T-cell (primary cell): Measurements from ENCODE around the gene LHX6. TPM values are rescaled to one million over a fixed set of nuclear protein-coding genes. Genes with fewer than 3 reads are reported as not detected.

Experiments
- ATAC-seq, 4 experiments: fragments of 200-7000 bp in 3 of 4; fragments of 150-1000 bp in 1 of 4; cut with Tn5 transposase; replicated peaks in 1 of 4; 1 replicate in 3 of 4; 2 replicates in 1 of 4; pipeline ENCODE4 v1.10.0; 2021; ENCODE audit warnings: moderate library complexity in 3 of 4, mild to moderate bottlenecking in 2 of 4, moderate number of reproducible peaks in 1 of 4
- CTCF ChIA-PET, 2 donors: fragments of 300-600 bp; sonication (Branson Sonifier 250); formaldehyde crosslinking; loops; one replicate each; lab custom pipeline; 2022; ENCODE audit warnings: antibody characterized with exemption in 2 of 2; lab: Charles Lee
- POLR2A ChIA-PET, 2 donors: fragments of 300-600 bp; sonication (Branson Sonifier 250); formaldehyde crosslinking; loops; one replicate each; lab custom pipeline; 2022; ENCODE audit warnings: antibody characterized with exemption in 2 of 2; lab: Charles Lee
- DNase-seq, 35 experiments: peaks; one replicate each; pipeline versions ENCODE4 v3.0.0 to v3.0.0-alpha.2; 2013 to 2023
- H3K27ac ChIP-seq: one replicate; pipeline ENCODE4 v1.5.1; 2013; ENCODE audit warnings: low read length
- H3K27me3 ChIP-seq, 2 experiments: replicated peaks in 1 of 2; 1 replicate in 1 of 2; 2 replicates in 1 of 2; pipeline versions ENCODE4 v1.6.1 to v1.7.0; 2013; ENCODE audit warnings: low read length in 1 of 2, mixed read lengths in 1 of 2; ENCODE audit not compliant: control insufficient read depth in 2 of 2, insufficient read depth in 2 of 2; ENCODE audit errors: extremely low read depth in 1 of 2
- H3K36me3 ChIP-seq, 2 donors: 1 replicate in 1 of 2; 2 replicates in 1 of 2; pipeline versions ENCODE4 v1.6.1 to v1.7.0; 2013; ENCODE audit warnings: low read length in 1 of 2; ENCODE audit not compliant: control insufficient read depth in 2 of 2, insufficient read depth in 1 of 2; ENCODE audit errors: extremely low read depth in 1 of 2
- H3K4me1 ChIP-seq, 2 experiments: 1 replicate in 1 of 2; 2 replicates in 1 of 2; pipeline versions ENCODE4 v1.6.1 to v1.7.0; 2013; ENCODE audit warnings: low read length in 2 of 2, mixed read lengths in 1 of 2; ENCODE audit not compliant: insufficient read depth in 2 of 2, control insufficient read depth in 1 of 2; ENCODE audit errors: extremely low read depth in 1 of 2
- H3K4me3 ChIP-seq, 2 donors: 1 replicate in 1 of 2; 2 replicates in 1 of 2; pipeline versions ENCODE4 v1.5.1 to v1.7.0; 2013; ENCODE audit warnings: mild to moderate bottlenecking in 2 of 2, low read length in 1 of 2, moderate library complexity in 1 of 2; ENCODE audit not compliant: control insufficient read depth in 1 of 2; ENCODE audit errors: extremely low read depth in 1 of 2
- H3K9me3 ChIP-seq: 2 replicates; pipeline ENCODE4 v1.7.0; 2013
- H3K27ac Mint-ChIP-seq, 2 donors: one replicate each; pipeline ENCODE4 v1.8.0; 2020 to 2021; ENCODE audit warnings: mild to moderate bottlenecking in 2 of 2, mixed read lengths in 2 of 2
- H3K27me3 Mint-ChIP-seq, 2 donors: one replicate each; pipeline ENCODE4 v1.8.0; 2021 to 2022; ENCODE audit warnings: mixed read lengths in 2 of 2
- H3K36me3 Mint-ChIP-seq: one replicate; pipeline ENCODE4 v1.8.0; 2021; ENCODE audit warnings: mixed read lengths
- H3K4me1 Mint-ChIP-seq, 3 donors: one replicate each; pipeline ENCODE4 v1.8.0; 2020 to 2022; ENCODE audit warnings: mixed read lengths in 3 of 3, mild to moderate bottlenecking in 1 of 3
- H3K4me3 Mint-ChIP-seq, 3 donors: one replicate each; pipeline ENCODE4 v1.8.0; 2020 to 2022; ENCODE audit warnings: mild to moderate bottlenecking in 3 of 3, mixed read lengths in 3 of 3, moderate library complexity in 3 of 3
- H3K9me3 Mint-ChIP-seq, 3 donors: one replicate each; pipeline ENCODE4 v1.8.0; 2020 to 2022; ENCODE audit warnings: mixed read lengths in 3 of 3
- WGBS: methylation state at CpG from one replicate; pipeline ENCODE4 v1.1.5; 2013; ENCODE audit warnings: missing lambda C conversion rate; ENCODE audit not compliant: insufficient coverage; 5-methylcytosine and 5-hydroxymethylcytosine counted together
- total RNA-seq, 35 experiments: library from RNA in 6 of 35; stranded (reverse) in 6 of 35; fragments of 120-200 nt in 1 of 35; gene quantifications; one replicate each; pipeline versions ENCODE4 v1.2.1 to v1.2.4 and lab custom pipeline; 2013 to 2026

Gene LHX6
- total RNA-seq, 5 donors from 2014 or later (not counting 1 experiment from before 2014, with no cell fraction given), result not detected

DNA sequence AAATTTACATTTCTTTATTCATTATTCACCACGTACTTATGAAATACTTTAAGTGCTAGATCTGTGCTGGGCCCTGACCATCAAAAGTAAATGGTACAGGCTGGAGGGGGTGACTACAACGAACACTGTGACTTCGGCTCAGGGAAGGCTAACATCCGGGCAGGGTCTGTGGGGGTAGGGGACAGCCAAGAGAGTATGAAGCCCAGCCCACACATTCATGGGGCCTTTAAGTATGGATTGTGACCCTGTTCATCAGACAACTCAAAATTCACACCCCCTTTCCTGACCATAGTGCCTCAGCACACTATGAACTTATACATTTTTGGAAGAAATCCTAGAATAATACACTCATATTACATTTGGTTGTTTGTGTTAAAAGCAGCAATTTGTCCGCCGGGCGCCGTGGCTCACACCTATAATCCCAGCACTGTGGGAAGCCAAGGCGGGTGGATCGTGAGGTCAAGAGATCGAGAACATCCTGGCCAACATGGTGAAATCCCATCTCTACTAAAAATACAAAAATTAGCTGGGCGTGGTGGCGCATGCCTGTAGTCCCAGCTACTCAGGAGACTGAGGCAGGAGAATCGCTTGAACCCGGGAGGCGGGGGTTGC lies 35.7 kb downstream of the LHX6 start:
- ATAC-seq, result no peak
- POLR2A ChIA-PET, result no interaction called here

DNA sequence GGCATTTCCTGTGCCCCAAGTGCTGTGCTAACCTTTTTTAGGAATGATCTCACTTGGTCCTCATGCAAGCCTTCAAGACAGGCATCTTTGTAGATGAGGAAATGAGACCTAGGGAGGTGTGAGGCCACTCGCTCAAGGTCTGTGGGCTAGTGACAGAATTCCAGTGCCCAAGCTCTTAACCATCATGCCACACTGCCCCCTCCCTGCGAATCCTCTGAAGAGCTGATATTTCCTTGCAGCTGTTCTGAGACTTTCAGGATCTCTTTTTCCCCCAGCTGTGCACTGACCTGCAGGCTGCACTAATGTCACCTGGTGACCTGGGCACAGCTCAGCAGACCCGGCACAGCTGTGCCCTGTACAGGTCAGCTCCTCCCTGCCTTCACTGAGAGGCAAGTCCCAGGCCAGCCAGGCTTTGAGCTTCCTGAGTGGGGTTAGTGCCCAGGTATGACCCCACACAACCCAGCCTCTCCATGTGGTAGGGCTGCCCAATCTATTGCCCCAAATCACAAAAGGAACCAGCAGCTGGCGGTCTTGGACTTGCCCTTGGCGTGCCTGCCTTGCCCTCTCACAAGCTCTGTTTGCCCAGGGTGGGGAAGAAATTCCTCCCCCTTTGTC lies 36.4 kb downstream of the LHX6 start:
- POLR2A ChIA-PET, result no interaction called here
- Mint-ChIP-seq H3K4me1 (no peaks in the 10 kb centered on the region), H3K27ac (no peak overlapping the region), H3K4me3 (no peak overlapping the region), H3K9me3 (no peaks in the 10 kb centered on the region), H3K36me3 (no peaks in the 10 kb centered on the region), H3K27me3 (peaks cover 3 to 5% of the 10 kb centered on the region in 2 donors)
- no peaks in the 10 kb centered on the region for H3K4me1 ChIP-seq
- no peak overlapping the region for H3K27ac ChIP-seq
- ATAC-seq (no peak), DNase-seq (no peak)
- no peaks in the 10 kb centered on the region for H3K36me3 ChIP-seq
- no peaks in the 10 kb centered on the region for H3K9me3 ChIP-seq
- no peak overlapping the region for H3K4me3 ChIP-seq
- CTCF ChIA-PET, result no interaction called here
- peaks cover 0 to 2% of the 10 kb centered on the region in 2 experiments for H3K27me3 ChIP-seq
- 93% methylated on average over 4 of the region's 5 CpGs for WGBS

More for the DNA sequence above, 35.7 kb downstream of the LHX6 start:
- no peaks in the 10 kb centered on the region for H3K9me3 ChIP-seq
- Mint-ChIP-seq H3K36me3 (no peaks in the 10 kb centered on the region), H3K4me3 (no peak overlapping the region), H3K9me3 (no peaks in the 10 kb centered on the region), H3K4me1 (no peaks in the 10 kb centered on the region), H3K27ac (no peak overlapping the region), H3K27me3 (peaks cover 3 to 5% of the 10 kb centered on the region in 2 donors)
- no CpG with 5 or more reads among the region's 16 CpGs for WGBS
- H3K36me3 ChIP-seq, result no peaks in the 10 kb centered on the region
- peaks cover 0 to 8% of the 10 kb centered on the region in 2 experiments for H3K27me3 ChIP-seq
- CTCF ChIA-PET, result no interaction called here
- H3K4me1 ChIP-seq, result no peaks in the 10 kb centered on the region
- H3K4me3 ChIP-seq, result no peak overlapping the region
- DNase-seq, result no peak
- H3K27ac ChIP-seq, result no peak overlapping the region

DNA sequence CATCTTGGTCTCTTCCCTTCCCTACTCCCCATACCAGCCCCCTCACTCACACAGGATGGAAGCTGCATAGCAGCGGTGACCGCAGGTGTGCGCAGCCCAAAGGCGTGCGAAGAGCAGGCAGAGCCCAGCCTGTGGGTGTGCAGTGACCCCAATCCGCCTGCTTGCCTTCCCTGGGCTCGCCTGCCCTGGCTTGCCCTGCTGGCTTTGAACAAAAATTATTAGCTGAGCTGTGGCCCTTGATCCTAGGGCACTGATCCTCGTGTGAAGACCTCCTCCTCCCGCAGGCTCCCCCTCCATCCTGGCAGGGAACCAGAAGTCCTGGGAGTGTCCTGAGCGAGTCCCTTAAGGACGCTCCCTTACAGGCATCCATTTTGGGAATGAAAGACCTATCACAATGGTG lies 37.2 kb downstream of the LHX6 start:
- CTCF ChIA-PET, result no interaction called here
- H3K4me1 ChIP-seq, result no peaks in the 10 kb centered on the region
- H3K9me3 Mint-ChIP-seq, result no peaks in the 10 kb centered on the region
- no peaks in the 10 kb centered on the region for H3K27me3 Mint-ChIP-seq
- H3K4me3 Mint-ChIP-seq, result no peak overlapping the region
- no peaks in the 10 kb centered on the region for H3K9me3 ChIP-seq
- H3K27me3 ChIP-seq, result no peaks in the 10 kb centered on the region
- no peak overlapping the region for H3K4me3 ChIP-seq
- H3K27ac ChIP-seq, result no peak overlapping the region
- no peaks in the 10 kb centered on the region for H3K36me3 ChIP-seq
- H3K27ac Mint-ChIP-seq, result no peak overlapping the region
- POLR2A ChIA-PET, result no interaction called here
- no peak for DNase-seq
- H3K4me1 Mint-ChIP-seq, result no peaks in the 10 kb centered on the region
- no peaks in the 10 kb centered on the region for H3K36me3 Mint-ChIP-seq
- WGBS, result 88% methylated on average over 11 of the region's 11 CpGs
- ATAC-seq, result no peak

DNA sequence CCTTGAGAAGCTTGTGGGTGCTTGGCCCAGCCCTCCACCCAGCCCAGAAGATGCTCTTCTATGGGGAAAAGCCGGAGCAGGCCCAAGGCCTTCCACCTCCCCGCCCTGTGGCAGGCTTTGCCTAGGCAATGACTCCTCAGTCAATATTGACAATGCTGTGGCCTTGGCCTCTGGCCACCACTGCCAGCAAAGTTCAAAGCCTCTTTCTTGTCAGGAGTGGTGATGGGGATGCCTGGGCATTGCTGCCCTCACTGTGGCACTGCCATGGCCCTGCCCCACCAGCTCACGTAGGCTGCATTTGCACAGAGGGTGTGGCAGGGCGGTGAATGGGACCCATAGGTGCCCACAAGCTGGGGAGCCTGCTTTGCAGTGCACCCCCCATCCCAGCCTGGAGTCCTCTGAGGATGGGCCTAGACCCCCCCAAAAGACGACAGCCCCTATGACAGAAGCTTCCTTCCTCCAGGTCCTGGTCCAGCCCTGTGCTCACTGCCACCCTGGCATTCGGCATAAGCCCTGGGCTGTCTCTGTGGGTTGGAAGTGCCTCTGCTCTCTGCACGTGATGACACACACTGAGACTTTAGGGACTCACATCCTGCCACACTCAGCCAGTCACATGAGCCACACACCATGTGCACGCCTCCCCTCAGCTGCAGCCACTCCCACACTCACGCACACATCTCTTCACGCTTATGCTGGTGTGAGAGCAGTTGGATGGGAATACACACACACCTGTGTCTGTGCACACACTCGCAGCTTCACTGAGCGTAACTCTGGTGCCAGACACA lies 38.0 kb downstream of the LHX6 start:
- Mint-ChIP-seq H3K4me3 (no peak overlapping the region), H3K27me3 (no peaks in the 10 kb centered on the region), H3K9me3 (no peaks in the 10 kb centered on the region), H3K27ac (no peak overlapping the region), H3K4me1 (no peaks in the 10 kb centered on the region), H3K36me3 (no peaks in the 10 kb centered on the region)
- peaks cover 0 to 2% of the 10 kb centered on the region in 2 experiments for H3K27me3 ChIP-seq
- H3K9me3 ChIP-seq, result no peaks in the 10 kb centered on the region
- H3K4me3 ChIP-seq, result no peak overlapping the region
- POLR2A ChIA-PET, result no interaction called here
- DNase-seq (no peak), ATAC-seq (no peak)
- no peak overlapping the region for H3K27ac ChIP-seq
- 66% methylated on average over 8 of the region's 12 CpGs for WGBS
- CTCF ChIA-PET, result no interaction called here
- no peaks in the 10 kb centered on the region for H3K36me3 ChIP-seq
- no peaks in the 10 kb centered on the region for H3K4me1 ChIP-seq

DNA sequence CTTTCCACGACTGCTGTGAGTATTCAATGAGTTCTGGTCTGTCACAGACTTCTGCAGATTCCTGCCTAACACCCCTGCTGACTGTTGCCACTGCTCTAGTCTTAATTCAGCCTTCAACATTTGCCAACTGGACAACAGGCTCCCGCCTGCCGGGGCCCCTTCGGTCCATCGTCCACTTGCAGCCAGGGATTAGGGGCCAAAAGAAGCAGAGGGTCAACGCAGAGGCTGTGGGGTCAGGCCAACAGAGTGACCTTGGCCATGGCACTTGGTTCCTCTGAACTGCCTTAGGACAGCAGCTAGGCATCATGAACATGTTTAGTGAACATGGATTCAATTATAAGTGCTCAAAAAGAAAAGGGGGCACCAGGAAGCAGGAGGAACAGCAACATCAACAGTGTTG lies 40.4 kb downstream of the LHX6 start:
- DNase-seq (no peak), ATAC-seq (no peak)
- Mint-ChIP-seq H3K4me1 (no peaks in the 10 kb centered on the region), H3K27ac (no peak overlapping the region), H3K27me3 (peaks cover under 1 to 1% of the 10 kb centered on the region in 2 donors), H3K9me3 (no peaks in the 10 kb centered on the region), H3K36me3 (no peaks in the 10 kb centered on the region), H3K4me3 (no peak overlapping the region)
- ChIA-PET CTCF (interaction anchor here in 1 of 2 donors (0.7 kb wide), 1 partner anchor 71 kb away, joined by 3 read pairs; no protein-coding TSS in a partner anchor), POLR2A (interaction anchor here in 1 of 2 donors (0.7 kb wide), 1 partner anchor 43 kb away, joined by 3 read pairs; no protein-coding TSS in a partner anchor)
- no peak overlapping the region for H3K4me3 ChIP-seq
- H3K27me3 ChIP-seq, result peaks cover 0 to 2% of the 10 kb centered on the region in 2 experiments
- 91% methylated on average over 6 of the region's 6 CpGs for WGBS
- no peaks in the 10 kb centered on the region for H3K9me3 ChIP-seq
- H3K27ac ChIP-seq, result no peak overlapping the region
- no peaks in the 10 kb centered on the region for H3K36me3 ChIP-seq
- no peaks in the 10 kb centered on the region for H3K4me1 ChIP-seq

DNA sequence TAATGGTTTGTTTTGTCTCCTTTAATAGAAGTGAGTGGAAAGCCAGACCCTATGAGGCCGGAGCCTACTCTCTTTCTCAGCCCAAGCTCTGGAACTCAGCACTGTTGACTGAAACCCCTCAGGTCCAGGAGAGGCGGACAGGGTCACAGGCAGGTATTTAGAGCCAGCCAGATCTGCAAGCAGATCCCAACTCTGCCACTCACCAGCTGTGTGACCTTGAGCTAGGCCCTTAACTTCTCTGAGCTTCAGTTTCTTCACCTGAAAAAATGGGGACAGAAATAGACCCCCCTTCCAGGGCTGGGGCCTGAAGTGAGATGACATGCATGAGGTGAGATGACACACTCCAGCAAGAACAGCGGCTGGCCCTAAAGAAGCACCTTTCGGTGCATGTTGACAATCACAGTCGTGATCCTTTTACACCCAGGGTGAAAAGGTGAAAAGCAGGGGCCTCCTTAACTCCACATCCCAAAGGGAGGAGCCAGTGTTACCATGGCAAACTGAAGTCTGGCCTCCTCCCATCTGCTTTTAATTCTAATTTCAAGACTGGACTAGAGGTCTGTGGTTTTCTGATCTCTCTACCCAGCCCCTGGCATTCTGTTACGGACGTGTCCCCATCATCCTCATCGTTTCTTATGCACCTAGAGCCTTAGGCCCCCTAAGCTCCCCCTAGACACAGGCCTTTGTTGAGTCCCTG lies 41.8 kb downstream of the LHX6 start:
- Histone ChIP-seq H3K27ac (no peak overlapping the region), H3K4me3 (no peak overlapping the region), H3K9me3 (no peaks in the 10 kb centered on the region), H3K4me1 (no peaks in the 10 kb centered on the region), H3K36me3 (no peaks in the 10 kb centered on the region), H3K27me3 (peaks cover 0 to 2% of the 10 kb centered on the region in 2 experiments)
- Mint-ChIP-seq H3K9me3 (no peaks in the 10 kb centered on the region), H3K4me1 (no peaks in the 10 kb centered on the region), H3K27me3 (peaks cover 4 to 8% of the 10 kb centered on the region in 2 donors), H3K4me3 (no peak overlapping the region), H3K27ac (no peak overlapping the region), H3K36me3 (no peaks in the 10 kb centered on the region)
- CTCF ChIA-PET, result interaction anchor here in 1 of 2 donors (0.5 kb wide), 1 partner anchor 31 kb away, joined by 3 read pairs; no protein-coding TSS in a partner anchor
- DNase-seq (no peak), ATAC-seq (no peak)
- WGBS, result 82% methylated on average over 5 of the region's 8 CpGs
- POLR2A ChIA-PET, result no interaction called here
